Measurements from ENCODE around the gene CCDC51.
"Not testable (repeated sequence)": the region's sequence is repeated elsewhere in the genome, so short reads cannot be mapped to it uniquely, and the experiment has no call there.

DNA sequence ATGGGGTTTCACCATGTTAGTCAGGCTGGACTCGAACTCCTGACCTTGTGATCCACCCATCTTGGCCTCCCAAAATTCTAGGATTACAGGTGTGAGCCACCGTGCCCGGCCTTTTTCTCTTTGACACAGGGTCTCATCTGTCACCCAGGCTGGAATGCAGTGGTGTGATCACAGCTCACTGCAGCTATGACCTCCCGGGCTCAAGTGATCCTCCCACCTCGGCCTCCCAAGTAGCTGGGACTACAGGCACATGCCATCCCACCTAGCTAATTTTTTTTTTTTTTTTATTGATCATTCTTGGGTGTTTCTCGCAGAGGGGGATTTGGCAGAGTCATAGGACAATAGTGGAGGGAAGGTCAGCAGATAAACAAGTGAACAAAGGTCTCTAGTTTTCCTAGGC is 42.9 kb upstream of the CCDC51 start:
- not testable (repeated sequence) for TF ChIP-seq CTCF (conservative IDR thresholded peaks at IDR 0.05; ENCODE audit: low read depth, low read length); EZH2 (IDR thresholded peaks at IDR 0.05; ENCODE audit: borderline replicate concordance, low read depth, low read length, poor library complexity, severe bottlenecking)
